Epithelial cell of prostate (primary cell): ENCODE results near the gene CLEC16A.
"Not testable (repeated sequence)": the region's sequence is repeated elsewhere in the genome, so short reads cannot be mapped to it uniquely, and the experiment has no call there.

Experiments used
- DNase-seq: peaks from one replicate; pipeline ENCODE4 v3.0.0-alpha.2; 2011; ENCODE audit warnings: low read depth, low spot score
- H3K27ac ChIP-seq: fragments of 450-650 bp; 2 replicates; pipeline ENCODE4 v1.5.1; 2017; ENCODE audit warnings: mild to moderate bottlenecking

CLEC16A gene

GRCh38 chr16:11089504-11090124, 145.2 kb downstream of the CLEC16A start:
- no peak for DNase-seq
- H3K27ac ChIP-seq, result no peak overlapping the region

GRCh38 chr16:11090232-11090631, 145.9 kb downstream of the CLEC16A start:
- H3K27ac ChIP-seq, result no peak overlapping the region
- DNase-seq, result no peak

- no peak overlapping the region for H3K27ac ChIP-seq
- DNase-seq, result no peak
These were observed 146.8 kb downstream of the CLEC16A start for GRCh38 chr16:11091021-11091785.

- peak overlapping the region; percentile 49 for H3K27ac ChIP-seq
- DNase-seq, result no peak
These were observed 148.6 kb downstream of the CLEC16A start for GRCh38 chr16:11092788-11093571.

GRCh38 chr16:11093572-11094074, 149.3 kb downstream of the CLEC16A start:
- H3K27ac ChIP-seq, result peak overlapping the region; percentile 49
- no peak for DNase-seq

- DNase-seq, result no peak
- H3K27ac ChIP-seq, result peak overlapping the region; percentile 49
These were observed 149.9 kb downstream of the CLEC16A start for GRCh38 chr16:11094075-11094856.

GRCh38 chr16:11094857-11095565, 150.6 kb downstream of the CLEC16A start:
- no peak for DNase-seq
- no peak overlapping the region for H3K27ac ChIP-seq

- DNase-seq, result no peak
- H3K27ac ChIP-seq, result no peak overlapping the region
These were observed 151.6 kb downstream of the CLEC16A start for GRCh38 chr16:11095935-11096334.

- H3K27ac ChIP-seq, result no peak overlapping the region
- no peak for DNase-seq
These were observed 152.9 kb downstream of the CLEC16A start for GRCh38 chr16:11097094-11097786.

- no peak for DNase-seq
- no peak overlapping the region for H3K27ac ChIP-seq
These were observed 153.4 kb downstream of the CLEC16A start for GRCh38 chr16:11097787-11098167.

- H3K27ac ChIP-seq, result no peak overlapping the region
- DNase-seq, result no peak
These were observed 154.4 kb downstream of the CLEC16A start for GRCh38 chr16:11098601-11099390.

- no peak for DNase-seq
- H3K27ac ChIP-seq, result no peak overlapping the region
These were observed 155.4 kb downstream of the CLEC16A start for GRCh38 chr16:11099672-11100205.

GRCh38 chr16:11100239-11100750, 155.9 kb downstream of the CLEC16A start:
- H3K27ac ChIP-seq, result no peak overlapping the region
- no peak for DNase-seq

GRCh38 chr16:11101283-11101682, 156.9 kb downstream of the CLEC16A start:
- no peak overlapping the region for H3K27ac ChIP-seq
- no peak for DNase-seq

- no peak overlapping the region for H3K27ac ChIP-seq
- DNase-seq, result no peak
These were observed 157.5 kb downstream of the CLEC16A start for GRCh38 chr16:11101695-11102522.

GRCh38 chr16:11102523-11102898, 158.1 kb downstream of the CLEC16A start:
- DNase-seq, result no peak
- H3K27ac ChIP-seq, result no peak overlapping the region

- DNase-seq, H3K27ac ChIP-seq: not testable (repeated sequence)
These were observed 158.9 kb downstream of the CLEC16A start for GRCh38 chr16:11103301-11103700.
